Stimulated activated naive CD4-positive, alpha-beta T cell (primary cell): Measurements from ENCODE around the gene CASP3.
"Not testable (repeated sequence)": the region's sequence is repeated elsewhere in the genome, so short reads cannot be mapped to it uniquely, and the experiment has no call there.

ENCODE experiments used
- DNase-seq, 6 experiments: peaks; one replicate each; lab custom pipeline; 2025; lab: John Stamatoyannopoulos, UW

The CASP3 gene

DNA sequence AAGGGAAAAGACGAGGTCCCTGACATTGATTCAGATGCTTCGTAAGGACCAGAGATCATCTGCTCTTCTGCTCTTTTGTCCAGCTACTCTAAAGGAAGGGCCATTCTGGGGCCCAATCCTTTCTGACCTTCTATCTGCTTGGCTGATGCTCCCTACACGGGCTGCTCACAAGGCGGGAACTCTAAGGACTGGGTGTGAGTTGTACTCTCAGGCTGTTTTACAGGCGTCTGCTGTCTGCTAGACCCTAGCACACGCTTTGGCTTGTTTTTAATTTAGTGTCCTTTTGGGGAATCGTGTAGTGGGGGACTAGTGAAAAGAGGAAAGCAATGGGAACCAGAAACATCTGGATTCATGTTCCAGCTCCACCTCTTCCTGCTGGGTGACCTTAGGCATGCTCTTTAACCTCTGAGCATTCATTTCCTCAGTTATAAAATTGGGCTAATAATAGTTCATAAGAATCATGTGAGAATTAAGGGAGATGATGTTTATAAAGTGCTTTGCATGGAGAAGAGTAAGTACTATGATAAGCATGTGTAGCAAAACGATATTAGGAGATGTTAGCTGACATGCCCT is 53.1 kb downstream of the CASP3 start:
- no peak for DNase-seq

DNA sequence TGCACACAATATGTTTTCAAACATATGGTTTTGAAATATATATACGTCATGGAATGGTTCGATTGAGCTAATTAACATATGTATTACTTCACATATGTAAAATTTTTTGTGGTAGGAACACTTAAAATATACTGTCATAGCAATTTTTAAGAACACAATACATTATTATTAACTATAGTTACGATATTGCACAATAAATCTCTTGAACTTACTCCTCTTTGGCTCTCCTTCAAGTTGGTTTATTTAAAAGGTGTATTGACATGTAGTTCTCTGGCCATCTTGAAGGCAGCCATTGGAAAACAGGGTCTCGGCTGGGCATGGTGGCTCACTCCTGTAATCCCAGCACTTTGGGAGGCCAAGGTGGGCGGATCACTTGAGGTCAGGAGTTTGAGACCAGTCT is 53.8 kb downstream of the CASP3 start:
- DNase-seq, result no peak

DNA sequence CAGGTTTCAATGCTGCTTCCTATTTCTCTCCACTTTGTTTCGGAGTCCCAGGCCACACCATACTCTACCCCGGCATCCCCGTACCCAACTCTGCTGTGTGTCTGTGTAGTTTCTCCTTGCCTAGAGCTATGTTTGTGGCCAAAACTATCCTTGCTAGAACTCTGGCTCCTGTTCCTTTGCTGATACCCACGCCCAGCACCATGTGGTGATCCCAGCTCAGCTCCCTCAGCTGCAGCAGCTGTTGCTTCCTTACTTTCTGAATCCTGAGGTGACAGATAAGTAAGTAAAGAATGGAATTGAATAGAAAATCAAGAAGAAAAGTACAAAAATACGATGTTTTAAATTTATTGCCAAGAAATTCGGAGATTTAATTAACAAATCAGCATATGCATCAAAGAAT is 55.8 kb downstream of the CASP3 start:
- no peak for DNase-seq

DNA sequence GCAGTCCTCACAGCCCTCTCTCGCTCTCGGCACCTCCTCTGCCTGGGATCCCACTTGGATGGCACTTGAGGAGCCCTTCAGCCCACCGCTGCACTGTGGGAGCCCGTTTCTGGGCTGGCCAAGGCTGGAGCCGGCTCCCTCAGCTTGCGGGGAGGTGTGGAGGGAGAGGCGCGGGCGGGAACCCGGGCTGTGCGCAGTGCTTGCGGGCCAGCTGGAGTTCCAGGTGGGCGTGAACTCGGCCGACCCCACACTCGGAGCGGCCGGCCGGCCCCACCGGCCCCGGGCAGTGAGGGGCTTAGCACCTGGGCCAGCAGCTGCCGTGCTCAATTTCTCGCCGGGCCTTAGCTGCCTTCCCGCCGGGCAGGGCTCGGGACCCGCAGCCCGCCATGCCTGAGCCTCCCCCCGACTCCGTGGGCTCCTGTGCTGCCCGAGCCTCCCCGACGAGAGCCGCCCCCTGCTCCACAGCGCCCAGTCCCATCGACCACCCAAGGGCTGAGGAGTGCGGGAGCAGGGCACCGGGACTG is 57.4 kb downstream of the CASP3 start:
- not testable (repeated sequence) for DNase-seq

DNA sequence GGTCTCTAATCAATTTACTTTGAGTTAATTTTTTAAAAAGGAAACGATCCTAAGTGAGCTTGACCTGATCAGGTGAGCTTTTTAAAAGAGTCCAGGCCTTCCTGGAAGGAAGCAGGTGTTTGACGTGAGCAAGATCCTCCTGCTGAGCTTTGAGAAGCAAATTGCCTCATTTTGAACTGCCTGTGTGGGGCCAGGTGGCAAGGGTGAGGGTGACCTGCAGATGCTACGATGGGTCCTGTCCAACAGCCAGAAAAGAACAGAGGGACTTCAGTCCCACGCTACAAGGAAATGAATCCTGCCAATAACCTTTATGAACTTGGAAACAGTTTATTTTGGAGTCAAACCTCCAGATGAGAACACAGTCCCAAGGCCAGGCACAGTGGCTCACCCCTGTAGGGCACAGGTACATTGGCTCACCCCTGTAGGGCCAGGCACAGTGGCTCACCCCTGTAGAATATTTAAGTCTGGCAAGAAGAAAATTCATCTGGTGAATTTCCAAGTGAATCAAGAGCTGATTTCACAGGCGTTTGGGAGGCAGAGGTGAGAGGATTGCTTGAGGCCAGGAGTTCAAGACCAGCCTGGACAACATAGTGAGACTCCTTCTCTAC is 58.1 kb downstream of the CASP3 start:
- DNase-seq, result no peak

DNA sequence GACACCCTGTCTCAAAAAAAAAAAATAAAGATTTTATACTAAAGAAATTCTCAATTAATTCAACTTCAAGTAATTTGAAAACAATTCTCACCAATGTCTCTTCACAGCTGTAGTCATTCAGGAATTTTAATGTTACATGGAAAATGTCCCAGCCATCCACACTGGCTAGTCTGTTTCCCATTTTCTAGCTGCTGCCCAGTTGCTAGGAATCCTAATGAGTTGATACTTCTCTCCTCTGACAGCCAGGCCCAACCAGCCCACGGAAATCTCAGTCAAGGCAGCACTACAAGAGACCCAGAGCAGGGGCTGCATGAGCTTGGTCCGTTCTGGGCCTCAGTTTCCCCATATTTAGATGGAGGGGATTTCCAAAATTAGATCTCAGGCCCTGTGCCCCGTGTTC is 59.1 kb downstream of the CASP3 start:
- no peak for DNase-seq

DNA sequence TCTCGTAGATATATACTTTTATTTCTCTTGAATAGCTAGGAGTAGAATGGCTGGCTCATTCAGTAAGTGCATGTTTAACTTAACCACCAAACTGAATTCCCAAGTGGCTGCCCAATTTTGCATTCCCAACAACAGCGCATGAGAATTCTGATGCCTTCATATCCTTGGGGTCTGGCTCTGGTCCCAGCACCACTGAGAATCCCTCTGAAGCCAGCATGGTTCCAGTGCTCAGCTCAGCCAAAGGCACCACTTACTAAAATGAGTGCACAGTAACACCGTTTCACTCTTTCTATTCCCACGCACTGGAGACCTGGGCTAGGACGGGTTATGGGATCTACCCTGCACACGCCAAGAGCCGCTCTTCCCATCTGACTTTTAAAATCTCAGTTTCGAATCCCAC is 60.4 kb downstream of the CASP3 start:
- DNase-seq, result no peak

DNA sequence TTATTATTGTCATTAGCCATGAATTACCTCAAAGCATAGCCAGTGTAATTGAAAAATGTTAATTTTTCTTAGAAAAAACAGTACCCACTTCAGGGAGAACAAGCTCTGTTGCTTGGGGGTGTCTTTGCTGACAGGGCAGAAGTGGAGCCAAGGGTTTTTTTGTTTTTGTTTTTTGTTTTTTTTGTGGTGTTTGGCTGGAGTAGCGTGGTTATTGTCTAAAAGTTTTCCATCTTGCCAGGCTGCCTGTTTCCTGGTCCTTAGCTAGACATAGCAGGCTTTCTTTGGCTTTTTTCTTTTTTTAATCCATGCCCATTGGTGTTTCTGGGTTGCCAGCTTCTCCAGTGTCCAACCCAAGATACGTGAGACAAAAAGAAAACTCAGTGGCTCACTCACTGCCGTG is 61.5 kb downstream of the CASP3 start:
- no peak for DNase-seq

DNA sequence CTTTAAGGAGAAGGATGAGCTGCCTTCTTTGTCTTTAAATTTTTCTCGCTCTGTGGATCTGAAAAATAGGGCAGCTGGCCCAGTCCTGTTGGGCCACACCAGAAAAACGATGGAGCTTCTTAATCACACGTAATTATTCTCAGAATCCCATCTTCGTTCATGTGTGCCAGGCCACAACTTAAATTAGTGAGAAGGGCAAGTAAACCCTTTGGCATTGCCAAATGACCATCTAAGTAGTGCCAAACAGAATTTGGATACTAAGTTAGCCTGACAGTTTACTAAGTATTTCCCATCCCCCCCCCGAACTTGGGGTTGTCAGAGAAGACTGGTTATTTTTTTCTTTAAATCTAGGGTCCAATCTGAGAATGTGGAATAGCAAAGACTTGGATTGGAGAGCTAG is 62.0 kb downstream of the CASP3 start:
- no peak for DNase-seq

DNA sequence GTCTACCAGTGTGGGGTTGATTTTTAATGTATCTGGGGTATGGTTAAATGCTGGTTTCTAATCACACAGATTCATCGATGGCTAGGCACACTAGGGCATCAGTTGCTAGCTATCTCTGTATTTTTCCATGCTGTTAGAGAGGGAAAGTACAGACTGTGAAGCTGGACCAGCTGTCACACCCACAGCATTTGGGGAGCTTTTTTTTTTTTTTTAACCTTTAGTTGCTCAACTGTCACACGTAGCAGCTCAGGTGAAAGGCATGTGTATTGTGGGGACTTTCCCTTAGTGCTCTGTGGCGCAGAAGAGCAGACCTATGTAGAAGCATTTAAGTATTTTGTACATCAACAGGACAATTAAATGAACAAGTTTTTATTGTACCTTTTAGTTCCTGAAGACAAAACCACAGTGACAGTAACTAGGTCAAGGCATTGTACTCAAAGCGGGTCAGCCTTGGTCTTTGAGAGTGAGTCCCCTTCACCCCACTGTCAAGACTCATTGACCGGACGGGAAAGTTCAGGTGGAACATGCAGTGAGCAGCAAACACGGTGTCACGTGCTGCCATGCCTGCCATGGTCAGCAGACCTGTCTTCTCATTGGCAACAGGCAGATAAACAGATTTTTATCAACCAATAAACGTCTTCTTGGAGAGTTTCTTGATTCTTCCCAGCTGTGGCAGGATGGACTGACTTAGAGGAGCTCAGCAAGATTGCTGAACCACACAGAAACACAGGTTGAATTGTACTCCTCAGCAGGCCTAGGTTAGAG is 65.3 kb downstream of the CASP3 start:
- no peak for DNase-seq
